Activated effector memory CD4-positive, alpha-beta T cell treated with anti-CD3 and anti-CD28 coated beads, Interleukin-2, amount 50 U/mL, for 16 hours (primary cell): Measurements from ENCODE around the gene RNASEL.
"Not testable (repeated sequence)": the region's sequence is repeated elsewhere in the genome, so short reads cannot be mapped to it uniquely, and the experiment has no call there.

Experiments
- DNase-seq: peaks from one replicate; pipeline ENCODE4 v3.0.0-alpha.2; 2020

Gene RNASEL, protein sequence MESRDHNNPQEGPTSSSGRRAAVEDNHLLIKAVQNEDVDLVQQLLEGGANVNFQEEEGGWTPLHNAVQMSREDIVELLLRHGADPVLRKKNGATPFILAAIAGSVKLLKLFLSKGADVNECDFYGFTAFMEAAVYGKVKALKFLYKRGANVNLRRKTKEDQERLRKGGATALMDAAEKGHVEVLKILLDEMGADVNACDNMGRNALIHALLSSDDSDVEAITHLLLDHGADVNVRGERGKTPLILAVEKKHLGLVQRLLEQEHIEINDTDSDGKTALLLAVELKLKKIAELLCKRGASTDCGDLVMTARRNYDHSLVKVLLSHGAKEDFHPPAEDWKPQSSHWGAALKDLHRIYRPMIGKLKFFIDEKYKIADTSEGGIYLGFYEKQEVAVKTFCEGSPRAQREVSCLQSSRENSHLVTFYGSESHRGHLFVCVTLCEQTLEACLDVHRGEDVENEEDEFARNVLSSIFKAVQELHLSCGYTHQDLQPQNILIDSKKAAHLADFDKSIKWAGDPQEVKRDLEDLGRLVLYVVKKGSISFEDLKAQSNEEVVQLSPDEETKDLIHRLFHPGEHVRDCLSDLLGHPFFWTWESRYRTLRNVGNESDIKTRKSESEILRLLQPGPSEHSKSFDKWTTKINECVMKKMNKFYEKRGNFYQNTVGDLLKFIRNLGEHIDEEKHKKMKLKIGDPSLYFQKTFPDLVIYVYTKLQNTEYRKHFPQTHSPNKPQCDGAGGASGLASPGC

DNA sequence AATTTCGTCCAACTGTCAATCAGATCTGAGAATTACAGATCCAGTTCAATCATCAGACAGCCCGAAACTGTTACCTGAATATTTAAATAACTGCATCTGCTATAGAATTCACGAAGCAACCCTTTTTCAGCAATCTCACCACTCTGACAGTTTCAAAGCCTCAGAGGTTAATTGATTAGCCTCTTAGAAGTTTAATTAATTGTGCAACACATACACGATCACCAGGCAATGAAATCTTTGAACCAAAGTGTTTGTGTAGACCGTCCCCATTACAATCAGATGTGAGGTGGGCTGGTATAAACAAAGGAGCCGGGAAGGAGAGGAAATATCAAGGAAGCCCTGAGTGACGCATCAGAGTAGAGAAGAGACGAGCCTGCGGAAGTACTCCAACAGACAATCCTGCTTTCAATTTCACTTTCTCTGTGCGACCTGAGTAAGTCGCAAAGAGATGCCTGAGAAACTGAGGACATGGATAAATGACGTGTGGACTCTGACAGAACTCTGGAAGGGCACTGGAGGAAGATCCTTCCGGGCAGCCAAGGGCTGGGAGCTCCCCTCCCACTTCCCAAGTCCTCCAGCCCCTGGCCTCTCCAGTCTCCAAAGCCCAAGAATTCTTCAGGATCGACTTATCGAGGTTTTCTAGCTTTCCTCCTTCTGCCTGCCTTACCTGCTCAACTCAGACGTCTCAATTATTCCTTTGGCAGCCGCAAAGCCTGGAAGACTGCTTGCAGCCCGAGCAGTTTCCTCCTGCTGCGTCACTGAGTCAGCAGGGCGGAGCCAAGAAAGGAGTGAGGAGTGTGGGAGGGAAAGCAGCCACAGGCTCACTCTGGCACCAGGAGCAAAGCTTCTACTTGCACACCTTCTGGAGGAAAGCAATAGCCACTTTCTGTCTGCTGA lies at the start of gene RNASEL:
Gene RNASEL, minus strand, starts transcription at position 757 of the 897 bp plus-strand sequence. CDS start 2,450 bp downstream, outside the sequence.
- DNase-seq: peak; percentile 87

DNA sequence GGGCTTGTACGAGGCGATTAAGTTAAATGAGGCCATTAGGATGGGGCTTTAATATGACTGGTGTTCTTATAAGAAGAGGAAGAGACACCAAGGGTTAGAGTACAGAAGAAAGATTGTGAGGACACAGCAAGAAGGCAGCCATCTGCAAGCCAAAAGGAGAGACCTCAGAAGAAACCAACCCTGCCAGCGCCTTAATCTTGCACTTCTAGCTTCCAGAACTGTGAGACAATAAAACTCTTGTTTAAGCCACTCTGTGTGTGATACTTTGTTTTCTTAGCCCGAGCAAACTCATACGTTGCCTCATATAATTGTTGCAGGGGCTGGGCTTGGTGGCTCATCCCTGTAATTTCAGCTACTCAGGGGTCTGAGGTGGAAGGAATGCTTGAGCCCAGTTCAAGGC lies 48.7 kb upstream of the RNASEL start:
- no peak for DNase-seq

DNA sequence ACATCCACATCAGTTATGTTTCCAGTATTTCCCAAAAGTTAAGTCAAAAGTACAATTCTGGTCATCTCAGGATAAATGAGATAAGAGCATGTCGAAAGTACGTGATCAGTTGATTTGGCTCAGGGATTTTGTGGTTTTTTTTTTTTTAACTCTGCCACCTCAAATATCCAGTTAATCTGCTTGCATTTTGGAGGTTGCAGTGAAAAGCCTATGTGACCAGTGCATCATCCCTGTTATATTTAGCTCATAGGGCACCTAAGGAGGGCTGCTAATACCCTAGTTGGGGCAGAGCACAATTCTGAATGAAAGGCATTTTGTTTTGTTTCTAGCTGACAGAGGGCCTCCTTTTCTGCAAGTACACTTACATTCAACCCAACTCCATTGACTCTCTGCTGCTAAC lies 46.8 kb upstream of the RNASEL start:
- no peak for DNase-seq

DNA sequence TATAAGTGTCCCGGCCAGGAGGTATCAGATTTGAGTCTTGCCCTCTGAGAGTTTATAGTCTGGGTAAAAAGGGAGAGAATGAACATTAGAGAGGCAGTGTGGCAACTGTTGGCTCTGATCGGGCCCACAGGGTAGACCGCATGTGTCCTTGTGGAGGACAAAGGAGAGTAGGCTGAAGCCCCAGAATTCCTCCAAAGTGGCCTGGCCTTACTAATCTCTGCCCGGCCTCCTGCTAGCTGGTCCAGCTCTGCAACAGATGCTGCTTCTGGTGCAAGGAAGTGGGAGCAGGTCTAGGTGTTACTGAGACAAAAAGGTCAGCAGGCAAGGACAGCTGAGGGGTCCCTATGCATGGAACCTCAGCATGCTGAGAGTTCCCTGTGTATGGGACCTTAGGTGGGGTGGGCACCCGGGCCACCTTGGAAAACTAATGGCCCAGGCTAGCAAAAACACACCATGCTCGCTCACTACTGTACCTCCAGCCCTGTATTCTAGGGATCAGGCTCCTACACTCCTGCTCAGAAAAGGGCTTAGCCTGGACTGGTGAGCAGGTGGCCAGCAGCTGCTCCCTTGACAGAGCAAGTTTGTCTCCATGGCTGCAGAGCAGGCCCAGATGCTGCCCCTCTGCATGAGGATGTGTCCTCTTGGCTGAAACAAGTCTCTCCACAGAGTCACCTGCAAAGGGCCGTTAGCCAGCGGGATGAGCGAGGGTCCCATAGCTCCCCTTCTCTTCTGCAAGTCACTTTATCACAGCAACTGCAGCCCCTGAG lies 45.4 kb upstream of the RNASEL start:
- DNase-seq: no peak

DNA sequence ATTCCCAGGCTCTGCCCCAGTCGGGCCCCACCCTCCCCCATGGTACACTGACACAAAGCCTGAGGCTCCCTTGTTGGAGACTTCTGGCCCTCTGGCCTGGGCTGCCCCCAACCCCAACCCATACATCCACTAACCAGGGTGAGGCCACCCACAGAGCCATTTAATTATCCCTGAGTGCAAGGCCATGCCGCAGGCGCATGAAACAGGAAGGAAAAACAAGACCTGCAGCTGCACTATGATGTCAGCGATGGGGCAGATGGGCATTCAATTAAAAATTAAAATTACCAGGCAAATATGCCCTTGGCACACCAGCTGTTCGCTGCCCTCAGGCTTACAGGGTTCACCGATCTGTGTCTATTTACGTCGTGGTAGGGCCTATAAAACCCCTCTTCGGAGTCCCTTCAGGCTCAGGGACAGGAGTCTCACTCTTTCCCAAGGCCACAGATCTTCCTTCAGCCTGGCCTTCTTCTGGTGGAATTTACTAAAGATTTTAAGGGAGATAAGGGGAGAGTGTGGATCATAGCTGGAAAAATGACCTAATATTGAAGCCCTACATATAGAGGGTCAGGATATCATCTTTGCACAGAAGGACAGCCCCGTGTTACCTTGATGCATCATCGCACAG lies 44.7 kb upstream of the RNASEL start:
- DNase-seq: no peak

DNA sequence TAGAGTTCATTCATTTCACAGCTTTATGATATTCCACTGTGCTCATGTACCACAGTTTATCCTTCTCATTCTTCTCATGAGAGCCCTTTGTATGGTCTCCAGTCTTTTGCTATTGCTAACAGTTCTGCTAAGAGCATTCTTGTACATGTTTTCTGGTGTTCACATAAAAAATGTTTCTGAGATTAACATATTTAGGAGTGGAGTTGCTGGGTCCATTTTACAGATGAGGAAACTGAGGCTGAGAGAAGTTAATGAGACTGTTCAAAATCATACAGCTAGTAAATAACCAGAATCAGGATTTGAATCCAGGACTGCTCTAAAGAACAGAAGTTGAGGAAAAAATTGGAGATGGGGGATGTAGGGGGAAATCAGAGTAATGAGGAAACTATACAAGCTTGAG lies 44.0 kb upstream of the RNASEL start:
- DNase-seq: no peak

DNA sequence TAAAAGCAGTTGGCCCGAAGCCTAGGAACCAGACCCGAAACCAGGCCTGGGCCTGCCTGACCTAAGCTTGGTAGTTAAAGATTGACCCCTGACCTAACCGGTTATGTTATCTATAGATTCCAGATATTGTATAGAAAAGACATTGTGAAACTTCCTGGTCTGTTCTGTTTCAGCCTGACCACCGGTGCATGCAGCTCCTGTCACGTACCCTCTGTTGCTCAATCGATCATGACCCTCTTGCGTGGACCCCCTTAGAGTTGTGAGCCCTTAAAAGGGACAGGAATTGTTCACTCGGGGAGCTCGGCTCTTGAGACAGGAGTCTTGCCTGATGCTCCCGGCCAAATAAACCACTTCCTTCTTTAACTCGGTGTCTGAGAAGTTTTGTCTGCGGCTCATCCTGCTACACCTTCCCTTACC lies 43.4 kb upstream of the RNASEL start:
- not testable (repeated sequence) for DNase-seq

DNA sequence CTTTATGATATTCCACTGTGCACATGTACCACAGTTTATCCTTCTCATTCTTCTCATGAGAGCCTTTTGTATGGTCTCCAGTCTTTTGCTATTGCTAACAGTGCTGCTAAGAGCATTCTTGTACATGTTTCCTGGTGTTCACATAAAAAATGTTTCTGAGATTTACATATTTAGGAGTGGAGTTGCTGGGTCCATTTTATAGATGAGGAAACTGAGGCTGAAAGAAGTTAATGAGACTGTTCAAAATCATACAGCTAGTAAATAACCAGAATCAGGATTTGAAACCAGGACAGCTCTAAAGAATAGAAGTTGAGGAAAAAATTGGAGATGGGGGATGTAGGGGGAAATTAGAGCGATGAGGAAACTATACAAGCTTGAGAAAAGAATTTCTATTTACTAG lies 42.9 kb upstream of the RNASEL start:
- no peak for DNase-seq

DNA sequence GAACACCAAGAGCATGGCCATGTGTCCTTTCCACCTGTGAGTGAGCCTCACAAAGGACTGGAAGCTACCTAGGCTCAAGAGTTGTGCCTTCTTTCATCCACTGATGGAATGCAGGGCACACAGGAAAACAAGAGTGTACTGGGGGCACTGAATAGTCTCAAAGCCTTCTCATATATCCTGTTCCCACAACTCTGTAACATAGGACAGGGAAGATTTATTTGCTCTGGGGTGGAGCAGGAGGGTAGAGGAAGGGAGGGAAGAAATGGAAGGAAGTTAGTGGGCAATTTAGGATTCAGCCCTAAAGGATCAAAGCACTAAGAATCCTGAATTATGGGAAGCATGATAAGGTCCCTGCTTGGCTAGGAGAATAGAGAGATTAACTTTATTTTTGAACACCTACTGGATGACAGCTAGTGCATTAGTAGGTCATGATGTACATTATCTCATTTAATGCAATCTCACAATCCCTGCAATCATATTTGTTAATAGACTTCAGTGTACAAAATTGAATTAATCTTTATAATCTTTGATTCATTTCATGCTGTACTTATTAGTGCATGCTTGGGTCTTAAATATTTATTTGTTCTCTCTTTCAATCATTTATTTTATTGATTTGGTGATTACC lies 42.1 kb upstream of the RNASEL start:
- DNase-seq: no peak

DNA sequence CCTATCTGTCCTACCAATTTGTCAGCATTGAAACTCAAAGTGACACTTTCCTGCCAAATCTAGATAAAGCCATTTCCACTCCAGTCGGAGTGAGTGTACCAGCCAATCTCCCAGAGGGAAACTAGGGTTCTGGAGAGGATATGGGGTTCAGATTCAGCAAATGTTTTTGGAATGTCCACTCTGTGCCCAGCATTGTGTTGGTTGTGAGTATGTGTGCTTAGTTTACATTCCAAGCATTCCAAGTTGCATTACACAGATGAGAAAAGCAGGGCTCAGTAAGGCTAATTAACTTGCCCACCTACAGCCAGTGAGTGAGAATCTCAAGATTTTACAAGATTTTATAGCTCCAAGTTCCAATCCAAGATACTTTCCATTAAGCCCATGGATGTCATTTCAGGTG lies 41.5 kb upstream of the RNASEL start:
- DNase-seq: no peak

DNA sequence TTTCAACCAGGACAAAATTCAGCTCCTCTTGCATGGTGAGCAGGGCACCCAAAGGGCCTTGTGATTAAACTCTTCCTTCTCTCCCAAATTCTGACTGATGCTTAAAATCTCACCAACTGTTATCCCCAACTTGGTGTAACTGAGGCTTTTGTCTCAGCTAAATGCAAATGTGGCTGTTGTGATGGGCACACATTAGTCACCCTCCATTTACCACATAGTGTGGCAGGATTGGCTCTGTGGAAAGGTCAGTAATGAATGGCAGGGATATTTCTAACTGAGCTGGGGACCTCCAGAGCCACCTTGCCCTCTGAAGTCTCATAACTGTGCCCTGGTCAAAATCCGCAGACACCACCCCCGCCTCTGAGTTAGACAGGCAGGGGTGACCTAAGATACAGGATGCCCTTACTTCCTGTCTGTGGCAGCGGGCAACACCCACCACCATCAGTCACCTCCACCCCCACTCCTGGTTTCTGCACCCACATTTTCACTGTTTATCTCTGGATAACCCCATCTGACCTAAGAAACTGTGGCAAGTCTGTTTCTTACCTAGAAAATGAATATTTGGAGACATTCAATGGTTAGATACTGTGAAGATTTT lies 40.5 kb upstream of the RNASEL start:
- DNase-seq: peak; percentile 87

DNA sequence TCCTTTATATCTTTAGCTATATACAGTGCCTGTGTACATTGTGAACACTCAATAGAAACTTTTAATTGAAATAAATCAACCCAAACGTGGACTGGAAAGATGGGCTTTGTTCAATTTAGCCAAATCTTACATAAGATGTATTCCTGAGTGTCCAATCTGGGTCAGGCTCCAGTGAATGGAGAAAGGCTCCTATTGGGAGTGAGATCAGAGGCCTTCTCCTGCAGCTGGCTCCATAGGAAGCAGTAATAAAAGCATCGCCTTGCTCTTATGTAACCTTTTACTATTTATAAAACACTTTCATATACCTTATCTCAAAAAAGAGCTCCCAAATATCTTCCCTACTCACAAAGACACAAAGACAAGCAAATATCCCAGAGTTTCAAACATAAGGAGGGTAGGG lies 40.0 kb upstream of the RNASEL start:
- no peak for DNase-seq

DNA sequence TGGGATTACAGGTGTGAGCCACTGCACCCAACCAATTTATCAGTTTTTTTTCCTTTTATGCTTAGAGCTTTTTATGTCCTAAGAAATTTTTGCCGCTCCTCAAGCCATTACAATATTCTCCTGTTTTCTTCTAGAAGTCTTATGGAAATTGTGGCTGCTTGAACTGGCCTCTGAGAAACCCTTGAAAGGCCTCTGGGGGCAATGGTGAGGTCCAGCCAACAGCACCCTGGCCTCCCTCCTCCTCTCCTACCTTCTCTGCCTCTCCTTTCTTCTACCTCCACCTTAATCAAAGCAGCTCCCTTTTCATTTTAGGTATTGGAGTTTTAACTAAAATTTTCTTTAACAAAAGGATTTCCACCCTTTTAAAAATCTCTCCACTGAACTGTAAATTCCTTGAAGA lies 39.6 kb upstream of the RNASEL start:
- DNase-seq: no peak

DNA sequence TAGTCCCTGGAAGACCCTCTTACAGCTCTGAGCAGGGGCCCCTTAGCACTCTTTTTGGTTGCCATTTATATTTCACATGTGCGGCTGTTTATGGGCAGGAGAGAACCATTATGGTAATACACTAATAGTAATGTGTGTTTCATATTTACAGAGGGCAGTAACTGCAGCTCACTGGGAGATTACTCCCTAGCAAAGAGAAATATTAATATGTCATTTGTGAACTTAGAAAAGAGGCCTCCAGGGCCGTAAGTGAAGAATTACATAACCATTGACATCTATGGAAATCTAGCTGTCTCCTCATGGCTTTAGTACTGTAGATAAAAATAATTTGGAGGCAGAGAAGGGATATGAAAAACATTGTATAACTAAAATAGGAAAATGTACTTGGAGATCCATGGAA lies 38.6 kb upstream of the RNASEL start:
- DNase-seq: no peak

DNA sequence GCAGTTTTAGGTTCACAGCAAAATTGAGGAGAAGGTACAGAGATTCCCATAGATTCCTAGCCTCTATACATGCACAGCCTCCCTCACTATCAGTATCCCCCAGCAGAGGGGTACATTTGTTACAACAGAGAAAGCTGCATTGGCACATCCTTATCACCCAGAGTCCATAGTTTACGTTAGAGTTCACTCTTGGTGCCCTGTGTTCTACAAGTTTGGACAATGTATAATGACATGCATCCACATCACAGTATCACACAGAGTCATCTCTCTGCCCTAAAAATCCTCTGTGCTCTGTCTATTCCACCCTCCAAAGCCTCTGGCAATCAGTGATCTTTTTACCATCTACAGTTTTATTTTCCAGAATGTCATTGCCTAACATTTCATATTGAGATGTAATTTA lies 37.5 kb upstream of the RNASEL start:
- no peak for DNase-seq

DNA sequence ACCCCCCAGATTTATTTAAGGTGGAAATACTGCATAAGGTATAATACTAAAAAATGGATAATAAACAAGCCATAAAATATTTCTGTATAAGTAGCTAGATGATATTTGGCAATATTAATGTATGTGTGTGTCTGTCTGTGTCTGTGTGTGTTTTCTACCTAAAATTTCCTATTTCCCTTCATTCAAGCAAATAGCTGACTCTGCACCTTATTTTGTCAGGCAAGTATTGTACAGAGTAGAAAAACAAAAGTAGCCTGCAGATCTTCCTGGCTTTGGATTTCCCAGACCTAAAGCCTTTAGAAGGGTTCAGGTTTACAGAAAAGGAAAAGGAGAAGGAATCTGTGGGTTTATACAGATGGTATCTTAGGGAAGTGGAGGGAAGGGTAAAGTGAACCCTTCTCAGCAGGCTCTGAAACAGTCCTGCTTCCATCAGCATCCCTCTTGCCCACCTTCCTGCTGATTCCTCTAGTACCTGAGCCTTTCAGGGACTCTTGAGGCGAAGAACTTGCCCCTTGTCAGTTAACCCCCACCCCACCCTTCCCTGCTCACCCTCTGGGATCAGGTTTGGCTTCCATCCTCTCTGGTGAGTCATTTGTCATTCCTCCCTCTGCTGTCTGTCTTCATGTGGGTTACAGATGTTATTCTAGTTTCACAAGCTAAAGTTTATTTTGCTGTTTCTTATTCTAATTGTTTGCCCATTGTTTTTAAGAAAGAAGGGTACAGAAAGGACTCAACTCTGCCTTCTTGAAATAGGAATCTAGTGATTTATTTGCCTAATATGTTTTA lies 36.9 kb upstream of the RNASEL start:
- DNase-seq: no peak

DNA sequence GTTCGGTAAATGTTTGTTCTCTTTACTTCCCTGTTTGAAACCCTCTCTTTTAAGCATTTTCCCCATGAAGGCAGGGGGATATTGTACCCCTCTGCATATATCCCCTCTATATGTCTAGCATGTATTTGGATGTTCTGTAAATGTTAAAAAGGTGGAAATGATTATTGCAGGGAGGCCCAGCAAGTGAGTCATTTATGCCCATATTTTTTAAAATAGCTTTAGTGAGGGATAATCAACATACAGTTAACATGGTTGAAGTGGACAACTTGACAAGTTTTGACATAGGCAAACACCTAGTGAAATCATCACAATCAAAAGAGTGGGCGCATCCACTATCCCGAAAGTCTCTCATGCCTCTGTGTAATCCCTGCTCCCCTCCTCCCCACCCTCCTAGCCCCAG lies 36.0 kb upstream of the RNASEL start:
- DNase-seq: no peak

DNA sequence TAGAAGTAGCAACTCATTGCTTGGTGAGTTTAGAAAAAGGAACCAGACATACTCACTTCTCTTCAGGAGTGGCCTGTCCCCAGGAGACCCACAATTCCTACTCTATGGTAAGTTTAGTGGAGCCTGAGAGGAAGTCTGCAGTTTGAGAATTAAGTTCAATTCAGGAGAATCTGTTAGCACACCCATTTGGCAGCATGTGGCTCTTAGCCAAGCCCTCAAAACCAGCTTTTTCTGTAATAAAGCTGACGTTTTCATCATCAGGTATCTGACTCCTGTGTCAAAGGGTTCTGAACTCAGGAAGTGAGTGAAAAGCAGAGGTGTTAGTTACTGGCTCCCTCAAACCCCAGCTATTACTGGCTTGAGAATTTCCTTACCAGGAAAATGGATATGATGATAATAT lies 35.5 kb upstream of the RNASEL start:
- DNase-seq: no peak

DNA sequence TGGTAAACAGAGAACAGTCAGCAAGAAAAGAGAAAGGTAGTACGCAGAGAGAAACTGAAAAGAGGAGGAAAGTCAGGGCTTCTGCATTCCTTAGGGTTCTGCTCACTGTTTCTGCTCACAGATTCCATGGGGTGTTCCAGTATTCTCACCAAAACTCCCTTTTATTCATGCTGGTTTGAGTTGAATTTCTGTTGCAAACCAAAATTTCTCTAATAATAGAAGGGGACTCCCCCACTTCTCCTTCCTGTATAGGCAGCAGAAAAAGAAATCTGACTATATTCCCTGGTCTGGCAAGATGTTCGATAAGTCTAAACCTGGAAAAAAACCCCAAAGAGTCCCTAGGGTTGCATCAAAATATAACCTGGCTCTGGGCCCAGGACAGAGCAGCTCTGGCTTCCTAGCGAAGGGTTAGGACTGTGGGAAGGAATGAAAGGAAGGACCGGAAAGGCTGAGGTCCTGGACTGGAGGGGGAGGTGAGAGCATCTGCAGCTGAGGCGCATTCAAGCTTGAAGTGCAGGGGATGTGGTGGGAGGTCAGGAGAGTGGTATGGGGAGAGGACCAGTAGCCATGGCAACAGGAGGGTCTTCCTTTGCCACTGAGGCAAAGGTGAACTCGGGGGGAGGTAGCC lies 34.0 kb upstream of the RNASEL start:
- no peak for DNase-seq

DNA sequence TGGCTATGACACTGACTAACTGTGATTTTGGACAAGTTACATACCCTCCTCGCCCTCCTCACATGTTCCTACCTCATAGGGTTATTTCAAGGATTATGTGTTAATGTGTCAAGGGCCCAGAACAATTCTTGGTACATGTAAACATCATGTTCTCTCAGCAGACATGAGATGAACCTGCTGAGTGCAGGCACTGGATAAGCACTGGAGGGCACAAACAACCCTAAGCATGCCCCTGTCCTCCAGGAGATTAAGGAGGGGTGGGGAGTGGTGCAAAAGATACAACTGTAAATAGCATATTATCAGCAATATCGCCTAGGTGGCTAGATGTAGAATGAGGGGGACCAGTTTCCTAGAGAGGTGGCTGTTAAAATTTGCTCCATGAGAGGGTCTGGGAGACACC lies 32.9 kb upstream of the RNASEL start:
- no peak for DNase-seq
